K562 (cell line): ENCODE measurements around the gene TUT1. TPM values are rescaled to one million over a fixed set of nuclear protein-coding genes. Genes with fewer than 3 reads are reported as not detected.
A peak's percentile ranks its signal among the peaks of the same experiment; 100 is the strongest.

Experiments
- CAMTA2 ChIP-seq: fragments of 250-450 bp; sonication (Bioruptor Pico); conservative IDR thresholded peaks from 2 replicates; pipeline ENCODE4 v1.5.1; 2022
- CHD4 ChIP-seq: fragments of 200-600 bp; sonication (generic); IDR thresholded peaks from 3 replicates; pipeline ENCODE4 v1.6.1; 2012; ENCODE audit warnings: low read depth, mild to moderate bottlenecking, mixed read lengths, low read length, inconsistent platforms; ENCODE audit not compliant: insufficient read depth, insufficient replicate concordance, poor library complexity, severe bottlenecking
- FOXP1 ChIP-seq: sonication (generic); formaldehyde crosslinking; IDR thresholded peaks from 2 replicates; pipeline ENCODE4 v1.8.0; 2022; ENCODE audit warnings: mild to moderate bottlenecking, missing genetic modification reagents
- HDAC6 ChIP-seq: IDR thresholded peaks from 2 replicates; pipeline ENCODE4 v1.6.1; 2012; ENCODE audit warnings: low read depth, mild to moderate bottlenecking, control low read depth, inconsistent platforms, low read length, moderate library complexity
- HMGN3 ChIP-seq: IDR thresholded peaks from 2 replicates; pipeline ENCODE4 v1.6.1; 2011; ENCODE audit warnings: borderline replicate concordance, low read depth, mild to moderate bottlenecking, mixed read lengths, low read length; ENCODE audit not compliant: insufficient read length; ENCODE audit errors: extremely low read depth
- HOMEZ ChIP-seq: fragments of 250-450 bp; sonication (Bioruptor Pico); IDR thresholded peaks from 2 replicates; pipeline ENCODE4 v1.4.0; 2020; ENCODE audit warnings: mild to moderate bottlenecking, moderate library complexity
- KAT8 ChIP-seq: fragments of 450-650 bp; IDR thresholded peaks from 2 replicates; pipeline ENCODE4 v1.6.1; 2016; ENCODE audit warnings: low read depth, mild to moderate bottlenecking
- MBD2 ChIP-seq: sonication (generic); IDR thresholded peaks from 2 replicates; pipeline ENCODE4 v1.6.1; 2016; ENCODE audit warnings: low read depth, borderline replicate concordance
- MEF2A ChIP-seq: IDR thresholded peaks from 2 replicates; pipeline ENCODE4 v1.6.1; 2011; ENCODE audit warnings: low read depth, mild to moderate bottlenecking, low read length, moderate library complexity; ENCODE audit not compliant: control insufficient read depth
- NFIC ChIP-seq: fragments of 450-650 bp; IDR thresholded peaks from 2 replicates; pipeline ENCODE4 v1.6.1; 2017; ENCODE audit warnings: mild to moderate bottlenecking, inconsistent platforms
- SAFB ChIP-seq: fragments of 200-400 bp; formaldehyde crosslinking; IDR thresholded peaks from 2 replicates; pipeline ENCODE4 v1.6.1; 2017; ENCODE audit warnings: low read depth, low read length, borderline replicate concordance
- TBP ChIP-seq: optimal IDR thresholded peaks from 2 replicates; pipeline ENCODE3; 2011; ENCODE audit warnings: low read depth, low read length, improper control_type of control experiment
- ZBTB11 ChIP-seq, 3 experiments: fragments of 200-800 bp in 1 of 3; fragments of 250-450 bp in 1 of 3; fragments of 450-650 bp in 1 of 3; sonication (Bioruptor Pico) in 1 of 3; sonication (Bioruptor generic) in 1 of 3; formaldehyde crosslinking in 1 of 3; IDR thresholded peaks; 2 replicates each; pipeline versions ENCODE4 v1.6.1 to v1.8.0; 2016 to 2022; ENCODE audit warnings: mild to moderate bottlenecking in 2 of 3, missing genetic modification characterization in 2 of 3, missing compliant biosample characterization in 1 of 3, moderate library complexity in 1 of 3
- ZNF274 ChIP-seq: IDR thresholded peaks from 2 replicates; pipeline ENCODE4 v1.6.1; 2011; ENCODE audit warnings: low read depth, mild to moderate bottlenecking, low read length, moderate library complexity, borderline replicate concordance
- ZNF316 ChIP-seq: fragments of 450-650 bp; IDR thresholded peaks from 2 replicates; pipeline ENCODE4 v1.6.1; 2016
- ZNF444 ChIP-seq: fragments of 250-450 bp; sonication (Bioruptor Pico); IDR thresholded peaks from 2 replicates; pipeline ENCODE4 v1.4.0; 2020; ENCODE audit warnings: mild to moderate bottlenecking, moderate library complexity
- ZNF696 ChIP-seq: fragments of 250-450 bp; sonication (Bioruptor Pico); conservative IDR thresholded peaks from 2 replicates; pipeline ENCODE4 v1.4.0; 2020; ENCODE audit warnings: mild to moderate bottlenecking, moderate library complexity
- polyA plus RNA-seq, 8 experiments: library from polyadenylated mRNA; depleted of rRNA in 4 of 8; stranded (reverse) in 5 of 8; unstranded in 3 of 8; fragments of >200 nt; fragmentation: Nextera tagmentation in 2 of 8; fragmentation: Illumina TruSeq in 1 of 8; extraction: Ambion mirVana in 2 of 8; extraction: Trizol in 1 of 8; gene quantifications; 2 replicates each; pipeline versions ENCODE4 v1.2.1 to v1.2.3, GENCODE V29; 2011 to 2014; ENCODE audit warnings: inconsistent platforms in 1 of 8, missing spikeins in 1 of 8
- total RNA-seq, 7 experiments: library from RNA; depleted of rRNA in 6 of 7; stranded (reverse); fragments of >200 nt in 6 of 7; fragmentation: Illumina TruSeq in 2 of 7; extraction: Trizol in 2 of 7; gene quantifications; 2 replicates each; pipeline versions ENCODE4 v1.2.1 to v1.2.3, GENCODE V29; 2011 to 2021; ENCODE audit warnings: low replicate concordance in 1 of 7
- TF ChIP-seq, protein P1 (sequence below): fragments of 250-450 bp; sonication (Bioruptor Pico); IDR thresholded peaks from 2 replicates; pipeline ENCODE4 v1.5.0; 2020; ENCODE audit warnings: mild to moderate bottlenecking, borderline replicate concordance
- TF ChIP-seq, protein P2 (sequence below): sonication (generic); formaldehyde crosslinking; IDR thresholded peaks from 2 replicates; pipeline ENCODE4 v1.8.1; 2023; ENCODE audit warnings: mild to moderate bottlenecking, missing genetic modification reagents

TUT1 gene
- total and polyA plus RNA-seq, 9 of the 15 experiments (the other 6 are each of a cell fraction or from before 2014, with no cell fraction given): 0.66 to 44.3 (median 15.7) TPM

GRCh38 chr11:62611705-62612365 is 20.5 kb upstream of the TUT1 start (continued):
- TF ChIP-seq, protein P1, sequence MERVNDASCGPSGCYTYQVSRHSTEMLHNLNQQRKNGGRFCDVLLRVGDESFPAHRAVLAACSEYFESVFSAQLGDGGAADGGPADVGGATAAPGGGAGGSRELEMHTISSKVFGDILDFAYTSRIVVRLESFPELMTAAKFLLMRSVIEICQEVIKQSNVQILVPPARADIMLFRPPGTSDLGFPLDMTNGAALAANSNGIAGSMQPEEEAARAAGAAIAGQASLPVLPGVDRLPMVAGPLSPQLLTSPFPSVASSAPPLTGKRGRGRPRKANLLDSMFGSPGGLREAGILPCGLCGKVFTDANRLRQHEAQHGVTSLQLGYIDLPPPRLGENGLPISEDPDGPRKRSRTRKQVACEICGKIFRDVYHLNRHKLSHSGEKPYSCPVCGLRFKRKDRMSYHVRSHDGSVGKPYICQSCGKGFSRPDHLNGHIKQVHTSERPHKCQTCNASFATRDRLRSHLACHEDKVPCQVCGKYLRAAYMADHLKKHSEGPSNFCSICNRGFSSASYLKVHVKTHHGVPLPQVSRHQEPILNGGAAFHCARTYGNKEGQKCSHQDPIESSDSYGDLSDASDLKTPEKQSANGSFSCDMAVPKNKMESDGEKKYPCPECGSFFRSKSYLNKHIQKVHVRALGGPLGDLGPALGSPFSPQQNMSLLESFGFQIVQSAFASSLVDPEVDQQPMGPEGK (CRISPR knock-in tag): no peak
- TF ChIP-seq ZNF696 (CRISPR knock-in tag) (no peak), ZBTB11 (CRISPR knock-in tag; IDR thresholded peaks at IDR 0.05) (no peak), HOMEZ (CRISPR knock-in tag) (no peak), TBP (no peak), CAMTA2 (no peak), ZNF274 (no peak), CHD4 (peak; percentile 46), HMGN3 (no peak), MBD2 (0 out of 2 replicates have a peak, but pooled peaks have one; percentile 41), FOXP1 (CRISPR knock-in tag) (peak; percentile 78; the same call in 1 of the 2 replicates), KAT8 (no peak), ZNF316 (no peak; the same call in 1 of the 2 replicates), NFIC (peak; percentile 21; the same call in 1 of the 2 replicates), MEF2A (no peak), HDAC6 (no peak), SAFB (no peak), ZNF444 (CRISPR knock-in tag) (no peak)
- TF ChIP-seq, protein P2, sequence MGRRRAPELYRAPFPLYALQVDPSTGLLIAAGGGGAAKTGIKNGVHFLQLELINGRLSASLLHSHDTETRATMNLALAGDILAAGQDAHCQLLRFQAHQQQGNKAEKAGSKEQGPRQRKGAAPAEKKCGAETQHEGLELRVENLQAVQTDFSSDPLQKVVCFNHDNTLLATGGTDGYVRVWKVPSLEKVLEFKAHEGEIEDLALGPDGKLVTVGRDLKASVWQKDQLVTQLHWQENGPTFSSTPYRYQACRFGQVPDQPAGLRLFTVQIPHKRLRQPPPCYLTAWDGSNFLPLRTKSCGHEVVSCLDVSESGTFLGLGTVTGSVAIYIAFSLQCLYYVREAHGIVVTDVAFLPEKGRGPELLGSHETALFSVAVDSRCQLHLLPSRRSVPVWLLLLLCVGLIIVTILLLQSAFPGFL (CRISPR knock-in tag): no peak
